ENCODE results near the gene MS4A10. TPM values are rescaled to one million over a fixed set of nuclear protein-coding genes. Genes with fewer than 3 reads are reported as not detected.

Gene MS4A10
- total RNA-seq, 1 experiment from 2014 or later, result not detected

DNA sequence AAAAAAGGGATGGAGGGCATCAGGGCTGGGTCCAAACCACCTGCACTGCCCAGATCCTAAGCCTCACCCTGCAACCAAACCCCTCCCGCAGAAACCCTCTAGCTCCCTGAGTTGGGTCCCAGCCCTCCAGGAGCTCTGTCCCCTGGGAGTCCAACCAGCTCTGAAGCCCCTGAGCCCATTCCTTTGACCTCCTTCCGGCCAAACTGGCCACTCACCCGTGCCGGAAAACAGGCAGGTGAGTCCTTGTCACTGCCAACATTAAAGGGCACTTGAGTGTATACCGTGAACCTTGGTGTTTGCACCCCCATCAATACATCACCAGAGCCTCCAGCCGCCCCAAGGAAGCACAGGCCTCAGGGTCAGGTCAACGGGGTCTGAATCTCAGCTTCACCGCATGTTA lies 16.9 kb upstream of the MS4A10 start (continued):
- TF ChIP-seq ZNF274 (IDR thresholded peaks at IDR 0.05; ENCODE audit: low read depth, low read length), result no peak
- no peak for TF ChIP-seq POLR2A (IDR thresholded peaks at IDR 0.05; ENCODE audit: borderline replicate concordance, extremely low read depth, insufficient read depth, insufficient read length)

GRCh38 chr11:60769273-60769672 lies 15.9 kb upstream of the MS4A10 start:
- CTCF ChIA-PET, result no interaction called here
- no peaks in the 10 kb centered on the region for H4K20me1 ChIP-seq (ENCODE audit: insufficient read depth)
- no TSS peak for BruUV-seq (replicated peaks)
- peaks cover 8 to 10% of the 10 kb centered on the region in 2 experiments; a peak in 2 of 4 replicates for H3K4me1 ChIP-seq (ENCODE audit: control insufficient read depth in 1 of 2, insufficient read depth in 2 of 2, low read length in 2 of 2)
- H3K4me2 ChIP-seq (ENCODE audit: low read length), result no peak overlapping the region
- no peak overlapping the region for H2AFZ ChIP-seq (ENCODE audit: low read depth, low read length, poor library complexity, severe bottlenecking)
- H3K4me3 ChIP-seq (replicated peaks in 1 of 2; ENCODE audit: low read depth in 1 of 2, low read length in 2 of 2), result no peak overlapping the region
- no peak for TF ChIP-seq POLR2AphosphoS5 (IDR thresholded peaks at IDR 0.05; ENCODE audit: low read depth, low read length)
- TF ChIP-seq MAX (IDR thresholded peaks at IDR 0.05), result no peak
- no peak for TF ChIP-seq SRF (IDR thresholded peaks at IDR 0.05; ENCODE audit: low read depth)
- TF ChIP-seq, protein P1, sequence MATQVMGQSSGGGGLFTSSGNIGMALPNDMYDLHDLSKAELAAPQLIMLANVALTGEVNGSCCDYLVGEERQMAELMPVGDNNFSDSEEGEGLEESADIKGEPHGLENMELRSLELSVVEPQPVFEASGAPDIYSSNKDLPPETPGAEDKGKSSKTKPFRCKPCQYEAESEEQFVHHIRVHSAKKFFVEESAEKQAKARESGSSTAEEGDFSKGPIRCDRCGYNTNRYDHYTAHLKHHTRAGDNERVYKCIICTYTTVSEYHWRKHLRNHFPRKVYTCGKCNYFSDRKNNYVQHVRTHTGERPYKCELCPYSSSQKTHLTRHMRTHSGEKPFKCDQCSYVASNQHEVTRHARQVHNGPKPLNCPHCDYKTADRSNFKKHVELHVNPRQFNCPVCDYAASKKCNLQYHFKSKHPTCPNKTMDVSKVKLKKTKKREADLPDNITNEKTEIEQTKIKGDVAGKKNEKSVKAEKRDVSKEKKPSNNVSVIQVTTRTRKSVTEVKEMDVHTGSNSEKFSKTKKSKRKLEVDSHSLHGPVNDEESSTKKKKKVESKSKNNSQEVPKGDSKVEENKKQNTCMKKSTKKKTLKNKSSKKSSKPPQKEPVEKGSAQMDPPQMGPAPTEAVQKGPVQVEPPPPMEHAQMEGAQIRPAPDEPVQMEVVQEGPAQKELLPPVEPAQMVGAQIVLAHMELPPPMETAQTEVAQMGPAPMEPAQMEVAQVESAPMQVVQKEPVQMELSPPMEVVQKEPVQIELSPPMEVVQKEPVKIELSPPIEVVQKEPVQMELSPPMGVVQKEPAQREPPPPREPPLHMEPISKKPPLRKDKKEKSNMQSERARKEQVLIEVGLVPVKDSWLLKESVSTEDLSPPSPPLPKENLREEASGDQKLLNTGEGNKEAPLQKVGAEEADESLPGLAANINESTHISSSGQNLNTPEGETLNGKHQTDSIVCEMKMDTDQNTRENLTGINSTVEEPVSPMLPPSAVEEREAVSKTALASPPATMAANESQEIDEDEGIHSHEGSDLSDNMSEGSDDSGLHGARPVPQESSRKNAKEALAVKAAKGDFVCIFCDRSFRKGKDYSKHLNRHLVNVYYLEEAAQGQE (IDR thresholded peaks at IDR 0.05; ENCODE audit: low read depth), result no peak
- TF ChIP-seq JUND (IDR thresholded peaks at IDR 0.05), result no peak
- no peak for TF ChIP-seq CBX3 (IDR thresholded peaks at IDR 0.05; ENCODE audit: low read depth)
- TF ChIP-seq EZH2 (IDR thresholded peaks at IDR 0.05), result no peak
- no peak for TF ChIP-seq SIN3A (IDR thresholded peaks at IDR 0.05; ENCODE audit: low read depth)
- no peak for TF ChIP-seq RAD21 (IDR thresholded peaks at IDR 0.05; ENCODE audit: low read depth)
- TF ChIP-seq ELF1 (IDR thresholded peaks at IDR 0.05; ENCODE audit: borderline replicate concordance, low read depth), result no peak
- TF ChIP-seq CTCF (IDR thresholded peaks at IDR 0.05 in 2 of 3, conservative IDR thresholded peaks at IDR 0.05 in 1 of 3; ENCODE audit: borderline replicate concordance in 1 of 3, insufficient read depth in 1 of 3, low read depth in 2 of 3, low read length in 2 of 3), result no peak
- no peak for TF ChIP-seq SP1 (IDR thresholded peaks at IDR 0.05; ENCODE audit: low read depth)
- RAD21 ChIA-PET (ENCODE audit: low non-redundant PET in 1 of 2, low total read pairs in 2 of 2, uncharacterized antibody in 2 of 2, unreplicated experiment in 2 of 2), result no interaction called here
- DNase-seq (ENCODE audit: low read depth, low spot score), result no peak
- no peaks in the 10 kb centered on the region for H3K36me3 ChIP-seq (ENCODE audit: control insufficient read depth in 1 of 2, insufficient read depth in 2 of 2, low read length in 2 of 2)
- ATAC-seq, result no peak
- no peaks in the 10 kb centered on the region for H3K27me3 ChIP-seq (ENCODE audit: insufficient read depth, low read length)
- no peaks in the 10 kb centered on the region for H3K9me2 ChIP-seq (ENCODE audit: insufficient read depth)
- H3K9ac ChIP-seq (ENCODE audit: low read length), result no peak overlapping the region
- no peaks in the 10 kb centered on the region for H3K9me3 ChIP-seq (ENCODE audit: control insufficient read depth in 1 of 2, insufficient read depth in 1 of 2, low read depth in 1 of 2, low read length in 2 of 2)
- POLR2A ChIA-PET, result no interaction called here
- H3K79me2 ChIP-seq (ENCODE audit: insufficient read depth, low read length), result no peaks in the 10 kb centered on the region
- intact Hi-C loops (cut with micrococcal nuclease), result no loop called here
- no peak overlapping the region for H3K27ac ChIP-seq (ENCODE audit: low read depth, low read length)

Data from HCT116 (cell line).